Parathyroid adenoma (tissue), 2 donors: ENCODE results near the gene CDH8.

Source experiments
- H2AFZ ChIP-seq: fragments of 300-600 bp; sonication (generic); one replicate; pipeline ENCODE4 v1.7.0; 2017; ENCODE audit warnings: antibody characterized with exemption, mild to moderate bottlenecking
- H3K27ac ChIP-seq: fragments of 300-600 bp; sonication (generic); one replicate; pipeline ENCODE4 v1.7.0; 2017
- H3K27me3 ChIP-seq: fragments of 300-600 bp; sonication (generic); one replicate; pipeline ENCODE4 v1.7.0; 2017; ENCODE audit warnings: low read length; ENCODE audit not compliant: control insufficient read depth, insufficient read depth
- H3K36me3 ChIP-seq: fragments of 300-600 bp; sonication (generic); one replicate; pipeline ENCODE4 v1.7.0; 2017; ENCODE audit warnings: low read length; ENCODE audit not compliant: control insufficient read depth, insufficient read depth
- H3K4me1 ChIP-seq: fragments of 300-600 bp; sonication (generic); one replicate; pipeline ENCODE4 v1.7.0; 2017; ENCODE audit warnings: control low read depth
- H3K4me2 ChIP-seq: fragments of 300-600 bp; sonication (generic); one replicate; pipeline ENCODE4 v1.7.0; 2017; ENCODE audit warnings: low read length
- H3K4me3 ChIP-seq: fragments of 300-600 bp; sonication (generic); one replicate; pipeline ENCODE4 v1.7.0; 2017; ENCODE audit warnings: low read depth, low read length
- H3K79me2 ChIP-seq: fragments of 300-600 bp; sonication (generic); one replicate; pipeline ENCODE4 v1.7.0; 2017; ENCODE audit warnings: control low read depth
- H3K9ac ChIP-seq: fragments of 300-600 bp; sonication (generic); one replicate; pipeline ENCODE4 v1.7.0; 2017; ENCODE audit warnings: mild to moderate bottlenecking
- H3K9me3 ChIP-seq: fragments of 300-600 bp; sonication (generic); one replicate; pipeline ENCODE4 v1.7.0; 2017; ENCODE audit warnings: low read length; ENCODE audit not compliant: control insufficient read depth
- TF ChIP-seq, protein P1 (sequence below): fragments of 300-600 bp; sonication (generic); IDR thresholded peaks from one replicate; pipeline ENCODE4 v1.7.0; 2017; ENCODE audit warnings: antibody characterized with exemption, mild to moderate bottlenecking
- donor health status: primary hyperparathyroidism.

CDH8 gene

DNA sequence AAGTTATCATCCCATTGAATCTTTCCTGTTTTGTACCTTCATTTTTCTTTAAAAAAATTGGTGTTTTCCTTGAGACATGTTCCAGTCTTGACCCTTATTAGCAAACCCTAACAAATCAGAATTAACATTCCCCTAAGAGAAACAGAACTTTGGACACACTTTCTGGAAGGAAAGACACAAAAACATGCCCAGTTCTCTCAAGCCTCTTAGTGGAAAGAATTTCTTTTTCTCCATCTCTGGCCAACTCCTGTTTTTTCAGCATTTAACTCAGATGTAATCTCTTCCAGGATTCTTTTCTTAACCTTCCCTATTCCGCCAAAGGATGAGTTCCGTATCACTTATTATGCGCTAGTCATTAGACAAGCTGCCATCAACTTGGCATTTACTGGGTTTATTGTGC, 23.9 kb upstream of the CDH8 start:
- H3K27ac ChIP-seq = no peak overlapping the region
- no peaks in the 10 kb centered on the region for H3K9me3 ChIP-seq
- H3K9ac ChIP-seq = no peak overlapping the region
- TF ChIP-seq, protein P1, sequence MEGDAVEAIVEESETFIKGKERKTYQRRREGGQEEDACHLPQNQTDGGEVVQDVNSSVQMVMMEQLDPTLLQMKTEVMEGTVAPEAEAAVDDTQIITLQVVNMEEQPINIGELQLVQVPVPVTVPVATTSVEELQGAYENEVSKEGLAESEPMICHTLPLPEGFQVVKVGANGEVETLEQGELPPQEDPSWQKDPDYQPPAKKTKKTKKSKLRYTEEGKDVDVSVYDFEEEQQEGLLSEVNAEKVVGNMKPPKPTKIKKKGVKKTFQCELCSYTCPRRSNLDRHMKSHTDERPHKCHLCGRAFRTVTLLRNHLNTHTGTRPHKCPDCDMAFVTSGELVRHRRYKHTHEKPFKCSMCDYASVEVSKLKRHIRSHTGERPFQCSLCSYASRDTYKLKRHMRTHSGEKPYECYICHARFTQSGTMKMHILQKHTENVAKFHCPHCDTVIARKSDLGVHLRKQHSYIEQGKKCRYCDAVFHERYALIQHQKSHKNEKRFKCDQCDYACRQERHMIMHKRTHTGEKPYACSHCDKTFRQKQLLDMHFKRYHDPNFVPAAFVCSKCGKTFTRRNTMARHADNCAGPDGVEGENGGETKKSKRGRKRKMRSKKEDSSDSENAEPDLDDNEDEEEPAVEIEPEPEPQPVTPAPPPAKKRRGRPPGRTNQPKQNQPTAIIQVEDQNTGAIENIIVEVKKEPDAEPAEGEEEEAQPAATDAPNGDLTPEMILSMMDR = no peak
- no peaks in the 10 kb centered on the region for H3K27me3 ChIP-seq
- no peaks in the 10 kb centered on the region for H3K4me1 ChIP-seq
- H3K4me3 ChIP-seq = no peak overlapping the region
- no peak overlapping the region for H3K4me2 ChIP-seq
- H2AFZ ChIP-seq = no peak overlapping the region
- no peaks in the 10 kb centered on the region for H3K36me3 ChIP-seq
- H3K79me2 ChIP-seq = no peaks in the 10 kb centered on the region

DNA sequence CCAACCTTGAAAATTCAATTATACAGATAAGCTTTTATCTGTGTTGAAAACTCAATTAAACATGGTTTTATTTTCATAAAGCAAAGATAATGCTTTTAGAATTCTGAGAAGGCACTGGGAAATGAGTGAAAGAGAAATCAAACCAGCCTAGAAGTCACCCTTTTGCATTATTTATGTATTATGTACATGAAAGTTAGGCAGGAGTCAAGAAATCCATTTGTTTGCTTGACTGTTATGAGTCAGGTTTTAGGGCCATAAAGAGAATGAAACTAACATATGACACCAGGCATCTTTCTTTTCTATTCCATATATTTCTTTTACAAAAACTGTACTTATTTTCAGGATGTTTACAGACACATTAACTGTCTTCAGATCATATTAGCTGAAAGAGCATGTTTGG, 23.3 kb upstream of the CDH8 start:
- H2AFZ ChIP-seq = no peak overlapping the region
- H3K79me2 ChIP-seq = no peaks in the 10 kb centered on the region
- no peak overlapping the region for H3K4me3 ChIP-seq
- no peak overlapping the region for H3K9ac ChIP-seq
- H3K27ac ChIP-seq = no peak overlapping the region
- TF ChIP-seq, protein P1 = no peak
- no peak overlapping the region for H3K4me2 ChIP-seq
- no peaks in the 10 kb centered on the region for H3K4me1 ChIP-seq
- H3K27me3 ChIP-seq = no peaks in the 10 kb centered on the region
- no peaks in the 10 kb centered on the region for H3K36me3 ChIP-seq
- no peaks in the 10 kb centered on the region for H3K9me3 ChIP-seq

DNA sequence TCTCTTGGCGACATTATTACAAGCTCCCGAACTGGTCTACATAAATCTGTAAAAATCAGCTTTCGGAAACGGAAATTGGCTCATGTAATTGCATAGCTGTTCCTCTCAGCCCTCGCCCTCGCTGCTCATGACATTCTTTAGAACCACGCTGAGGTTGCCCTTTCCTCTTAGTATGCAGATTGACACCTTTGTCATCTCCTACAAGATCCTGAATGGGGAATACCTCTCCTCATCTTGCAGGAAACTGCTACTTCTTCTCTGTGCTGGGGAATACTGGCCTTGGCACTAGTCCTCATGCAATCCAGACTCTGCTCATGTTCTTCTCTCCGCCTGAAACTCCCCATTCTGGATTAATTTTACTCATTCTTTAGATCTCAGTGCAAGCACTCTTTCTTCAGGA, 22.2 kb upstream of the CDH8 start:
- Histone ChIP-seq H2AFZ (no peak overlapping the region), H3K9ac (no peak overlapping the region)

DNA sequence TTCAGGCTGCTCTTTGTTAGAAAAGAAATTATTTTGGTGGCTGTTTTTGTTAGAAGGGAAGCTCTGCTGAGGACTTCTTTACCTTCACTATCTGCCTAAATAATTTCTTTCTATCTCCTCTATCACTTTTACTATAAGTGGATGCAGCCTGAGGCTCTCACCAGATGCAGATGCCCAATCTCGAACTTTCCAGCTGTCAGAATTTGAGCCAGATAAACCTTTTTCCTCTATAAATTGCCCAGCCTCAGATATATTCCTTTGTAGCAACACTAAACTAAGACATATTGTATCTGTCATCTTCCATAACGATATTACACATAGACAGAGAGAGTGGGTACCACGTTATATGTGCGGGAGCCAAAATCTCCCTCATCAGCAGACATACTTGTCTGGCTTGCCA, 15.7 kb upstream of the CDH8 start:
- Histone ChIP-seq H3K27me3 (no peaks in the 10 kb centered on the region), H3K79me2 (no peaks in the 10 kb centered on the region), H3K4me3 (no peak overlapping the region), H3K4me1 (no peaks in the 10 kb centered on the region), H3K36me3 (no peaks in the 10 kb centered on the region), H3K9me3 (no peaks in the 10 kb centered on the region), H3K9ac (no peak overlapping the region), H2AFZ (no peak overlapping the region), H3K27ac (no peak overlapping the region), H3K4me2 (no peak overlapping the region)
- TF ChIP-seq, protein P1 = no peak

More for the DNA sequence above, 22.2 kb upstream of the CDH8 start:
- Histone ChIP-seq H3K4me1 (no peaks in the 10 kb centered on the region), H3K36me3 (no peaks in the 10 kb centered on the region), H3K27me3 (no peaks in the 10 kb centered on the region), H3K4me2 (no peak overlapping the region), H3K4me3 (no peak overlapping the region), H3K27ac (no peak overlapping the region), H3K79me2 (no peaks in the 10 kb centered on the region), H3K9me3 (no peaks in the 10 kb centered on the region)
- TF ChIP-seq, protein P1 = no peak

DNA sequence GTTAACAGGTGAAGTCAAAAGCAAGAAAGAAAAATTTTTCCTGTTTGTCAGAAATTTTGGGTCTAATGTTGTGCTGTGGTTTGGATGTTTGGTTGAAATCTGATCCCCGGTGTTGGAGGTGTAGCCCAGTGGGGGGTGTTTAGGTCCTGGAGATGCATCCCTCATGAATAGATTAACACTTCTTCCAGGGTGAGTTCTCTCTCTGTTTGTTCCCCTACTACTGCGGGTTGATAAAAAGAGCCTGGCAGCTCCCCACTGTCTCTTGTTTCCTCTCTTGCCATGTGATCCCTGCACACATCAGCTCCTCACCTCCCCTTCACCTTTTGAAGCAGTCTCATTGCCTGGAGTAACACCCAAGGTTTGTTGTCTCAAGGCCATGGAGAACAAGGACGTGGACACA, 14.6 kb upstream of the CDH8 start:
- TF ChIP-seq, protein P1 = no peak
- H3K27me3 ChIP-seq = no peaks in the 10 kb centered on the region
- no peaks in the 10 kb centered on the region for H3K79me2 ChIP-seq
- no peaks in the 10 kb centered on the region for H3K4me1 ChIP-seq
- H3K4me2 ChIP-seq = no peak overlapping the region
- H3K9ac ChIP-seq = no peak overlapping the region
- no peak overlapping the region for H3K27ac ChIP-seq
- no peaks in the 10 kb centered on the region for H3K9me3 ChIP-seq
- H2AFZ ChIP-seq = no peak overlapping the region
- no peak overlapping the region for H3K4me3 ChIP-seq
- H3K36me3 ChIP-seq = no peaks in the 10 kb centered on the region
